OCI-LY7 (cell line): ENCODE data around the gene NGEF. TPM values are rescaled to one million over a fixed set of nuclear protein-coding genes. Genes with fewer than 3 reads are reported as not detected.

Source experiments
- BruUV-seq: library from RNA; stranded (reverse); fragments of 400-500 nt; replicated peaks from 2 replicates; lab custom pipeline; 2021; lab: Mats Ljungman, UMichigan
- CTCF ChIA-PET: fragments of 300-600 bp; sonication (Branson Sonifier 250); formaldehyde crosslinking; loops from one replicate; lab custom pipeline; 2022; ENCODE audit warnings: antibody characterized with exemption; ENCODE audit not compliant: unreplicated experiment; lab: Charles Lee
- POLR2A ChIA-PET: fragments of 300-600 bp; sonication (Branson Sonifier 250); formaldehyde crosslinking; loops from one replicate; lab custom pipeline; 2022; ENCODE audit warnings: antibody characterized with exemption; lab: Charles Lee
- DNase-seq: peaks from one replicate; pipeline ENCODE4 v3.0.0-alpha.2; 2015; ENCODE audit warnings: low spot score
- H2AFZ ChIP-seq: fragments of 200-600 bp; sonication (generic), shearing (Covaris generic); 2 replicates; pipeline ENCODE4 v1.6.1; 2014; ENCODE audit warnings: mild to moderate bottlenecking, antibody characterized with exemption, low read length, moderate library complexity
- H3K27ac ChIP-seq: fragments of 200-600 bp; sonication (generic); 2 replicates; pipeline ENCODE4 v1.5.1; 2014; ENCODE audit warnings: mixed run types, low read depth, mild to moderate bottlenecking, moderate library complexity, low read length, inconsistent platforms; ENCODE audit not compliant: poor library complexity, severe bottlenecking
- H3K36me3 ChIP-seq: fragments of 200-600 bp; sonication (generic); 2 replicates; pipeline ENCODE4 v1.6.1; 2014; ENCODE audit warnings: mild to moderate bottlenecking, antibody characterized with exemption, low read length, moderate library complexity, mixed read lengths; ENCODE audit not compliant: insufficient read depth
- H3K4me1 ChIP-seq: fragments of 200-600 bp; sonication (generic); 2 replicates; pipeline ENCODE4 v1.5.1; 2014; ENCODE audit warnings: mild to moderate bottlenecking, low read length; ENCODE audit not compliant: insufficient read depth, poor library complexity, severe bottlenecking
- H3K4me2 ChIP-seq: fragments of 200-600 bp; sonication (generic); 2 replicates; pipeline ENCODE4 v1.6.1; 2014; ENCODE audit warnings: mild to moderate bottlenecking, low read length
- H3K4me3 ChIP-seq: fragments of 200-600 bp; sonication (generic); 2 replicates; pipeline ENCODE4 v1.5.1; 2014; ENCODE audit warnings: mild to moderate bottlenecking, low read depth, low read length; ENCODE audit not compliant: poor library complexity, severe bottlenecking
- H3K79me2 ChIP-seq: fragments of 200-600 bp; sonication (generic); 2 replicates; pipeline ENCODE4 v1.6.1; 2016; ENCODE audit warnings: low read depth, mild to moderate bottlenecking, low read length, moderate library complexity, mixed read lengths; ENCODE audit not compliant: insufficient read depth
- H3K9me2 ChIP-seq: fragments of 200-600 bp; sonication (generic); 2 replicates; pipeline ENCODE4 v1.6.1; 2016; ENCODE audit warnings: mild to moderate bottlenecking, low read length, mixed read lengths; ENCODE audit not compliant: insufficient read depth
- H3K9me3 ChIP-seq: fragments of 200-600 bp; sonication (generic); 2 replicates; pipeline ENCODE4 v1.6.1; 2014; ENCODE audit warnings: mild to moderate bottlenecking, mixed run types, low read length, mixed read lengths
- H4K20me1 ChIP-seq: fragments of 200-600 bp; sonication (generic); 2 replicates; pipeline ENCODE4 v1.6.1; 2014; ENCODE audit warnings: mild to moderate bottlenecking, antibody characterized with exemption, low read length, moderate library complexity, mixed read lengths; ENCODE audit not compliant: insufficient read depth
- EZH2phosphoT487 ChIP-seq: fragments of 200-600 bp; sonication (generic); IDR thresholded peaks from 2 replicates; pipeline ENCODE4 v1.6.1; 2018; ENCODE audit warnings: low read depth, borderline replicate concordance, mild to moderate bottlenecking, mixed run types, antibody characterized with exemption, low read length, moderate library complexity, mixed read lengths
- intact Hi-C: fragments of 100-400 bp; cut with micrococcal nuclease; formaldehyde crosslinking; loops from one replicate; pipeline ENCODE4 v1.10.0; 2022; ENCODE audit not compliant: unreplicated experiment
- total RNA-seq, 2 experiments: library from RNA; depleted of rRNA in 1 of 2; stranded (reverse); fragments of >200 nt in 1 of 2; shearing (Covaris generic) in 1 of 2; gene quantifications; 2 replicates each; pipeline ENCODE4 v1.2.3, GENCODE V29; 2014 to 2022
- TF ChIP-seq, protein P1 (sequence below): fragments of 200-600 bp; sonication (generic); conservative IDR thresholded peaks from 2 replicates; pipeline ENCODE4 v1.5.1; 2014; ENCODE audit warnings: mild to moderate bottlenecking, antibody characterized with exemption, low read length, moderate library complexity, mixed read lengths

Gene NGEF
- total RNA-seq, 2 experiments from 2014 or later, result 0.82 TPM; not detected in 1

- no peak for DNase-seq
- no peak overlapping the region for H3K27ac ChIP-seq
- H4K20me1 ChIP-seq, result no peaks in the 10 kb centered on the region
- BruUV-seq, result no TSS peak
- H3K9me2 ChIP-seq, result no peaks in the 10 kb centered on the region
- no peak overlapping the region for H3K4me3 ChIP-seq
- H3K4me1 ChIP-seq, result no peaks in the 10 kb centered on the region
- H2AFZ ChIP-seq, result no peak overlapping the region
- H3K79me2 ChIP-seq, result no peaks in the 10 kb centered on the region
- H3K9me3 ChIP-seq, result no peaks in the 10 kb centered on the region
- no peak for TF ChIP-seq EZH2phosphoT487
- TF ChIP-seq, protein P1, sequence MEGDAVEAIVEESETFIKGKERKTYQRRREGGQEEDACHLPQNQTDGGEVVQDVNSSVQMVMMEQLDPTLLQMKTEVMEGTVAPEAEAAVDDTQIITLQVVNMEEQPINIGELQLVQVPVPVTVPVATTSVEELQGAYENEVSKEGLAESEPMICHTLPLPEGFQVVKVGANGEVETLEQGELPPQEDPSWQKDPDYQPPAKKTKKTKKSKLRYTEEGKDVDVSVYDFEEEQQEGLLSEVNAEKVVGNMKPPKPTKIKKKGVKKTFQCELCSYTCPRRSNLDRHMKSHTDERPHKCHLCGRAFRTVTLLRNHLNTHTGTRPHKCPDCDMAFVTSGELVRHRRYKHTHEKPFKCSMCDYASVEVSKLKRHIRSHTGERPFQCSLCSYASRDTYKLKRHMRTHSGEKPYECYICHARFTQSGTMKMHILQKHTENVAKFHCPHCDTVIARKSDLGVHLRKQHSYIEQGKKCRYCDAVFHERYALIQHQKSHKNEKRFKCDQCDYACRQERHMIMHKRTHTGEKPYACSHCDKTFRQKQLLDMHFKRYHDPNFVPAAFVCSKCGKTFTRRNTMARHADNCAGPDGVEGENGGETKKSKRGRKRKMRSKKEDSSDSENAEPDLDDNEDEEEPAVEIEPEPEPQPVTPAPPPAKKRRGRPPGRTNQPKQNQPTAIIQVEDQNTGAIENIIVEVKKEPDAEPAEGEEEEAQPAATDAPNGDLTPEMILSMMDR, result no peak
- intact Hi-C loops, result no loop called here
- POLR2A ChIA-PET, result interaction anchor here (1.4 kb wide), 1 partner anchor 15 kb away, joined by 6 read pairs; no protein-coding TSS in a partner anchor
- no peaks in the 10 kb centered on the region for H3K36me3 ChIP-seq
- H3K4me2 ChIP-seq, result no peak overlapping the region
- CTCF ChIA-PET, result no interaction called here
Measured at GRCh38 chr2:232919141-232919540, 93.9 kb downstream of the NGEF start.

- Histone ChIP-seq H2AFZ (no peak overlapping the region), H3K27ac (no peak overlapping the region), H3K9me2 (no peaks in the 10 kb centered on the region), H3K36me3 (no peaks in the 10 kb centered on the region), H3K4me3 (no peak overlapping the region), H3K4me2 (no peak overlapping the region), H3K9me3 (no peaks in the 10 kb centered on the region), H3K4me1 (no peaks in the 10 kb centered on the region), H4K20me1 (no peaks in the 10 kb centered on the region), H3K79me2 (no peaks in the 10 kb centered on the region)
- DNase-seq, result no peak
- ChIA-PET CTCF (no interaction called here), POLR2A (no interaction called here)
- BruUV-seq, result no TSS peak
- intact Hi-C loops, result no loop called here
- no peak for TF ChIP-seq EZH2phosphoT487
- TF ChIP-seq, protein P1, result no peak
Measured at GRCh38 chr2:232913903-232914302, 99.2 kb downstream of the NGEF start.

- no peaks in the 10 kb centered on the region for H3K79me2 ChIP-seq
- ChIA-PET CTCF (no interaction called here), POLR2A (no interaction called here)
- H3K9me3 ChIP-seq, result no peaks in the 10 kb centered on the region
- no peaks in the 10 kb centered on the region for H4K20me1 ChIP-seq
- no peak overlapping the region for H2AFZ ChIP-seq
- TF ChIP-seq, protein P1, result no peak
- no peak for TF ChIP-seq EZH2phosphoT487
- H3K27ac ChIP-seq, result no peak overlapping the region
- intact Hi-C loops, result no loop called here
- no TSS peak for BruUV-seq
- DNase-seq, result no peak
- no peaks in the 10 kb centered on the region for H3K9me2 ChIP-seq
- no peaks in the 10 kb centered on the region for H3K36me3 ChIP-seq
- no peak overlapping the region for H3K4me2 ChIP-seq
- H3K4me1 ChIP-seq, result no peaks in the 10 kb centered on the region
- H3K4me3 ChIP-seq, result no peak overlapping the region
Measured at GRCh38 chr2:232911712-232912277, 101.3 kb downstream of the NGEF start.
